ENCODE measurements around the gene RABGAP1L. TPM values are rescaled to one million over a fixed set of nuclear protein-coding genes. Genes with fewer than 3 reads are reported as not detected.
"Not testable (repeated sequence)": the region's sequence is repeated elsewhere in the genome, so short reads cannot be mapped to it uniquely, and the experiment has no call there.

RABGAP1L gene
- total RNA-seq, 2 donors from 2014 or later: 51.4 to 124 TPM

DNA sequence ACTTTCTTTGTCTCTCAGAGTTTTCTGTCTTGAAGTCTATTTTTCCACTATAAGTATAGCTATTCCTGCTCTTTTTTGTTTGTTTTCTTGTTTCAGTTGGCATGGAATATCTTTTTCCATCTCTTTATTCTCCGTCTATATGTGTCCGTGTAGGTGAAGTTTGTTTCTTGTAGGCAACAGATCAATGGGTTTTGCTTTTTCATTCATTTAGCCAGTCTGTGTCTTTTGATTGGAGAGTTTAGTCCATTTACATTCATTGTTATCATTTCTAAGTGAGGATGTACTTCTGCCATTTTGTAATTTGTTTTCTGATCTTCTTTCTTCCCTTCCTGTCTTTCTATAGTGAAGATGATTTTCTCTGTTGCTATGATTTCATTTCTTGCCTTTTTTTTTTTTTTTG lies 155.9 kb downstream of the RABGAP1L start:
- no peak overlapping the region for H3K4me3 ChIP-seq
- peaks cover 0 to 15% (median 0%) of the 10 kb centered on the region in 3 donors for H3K9me3 ChIP-seq
- no peaks in the 10 kb centered on the region for H3K27me3 ChIP-seq
- TF ChIP-seq, protein P1, sequence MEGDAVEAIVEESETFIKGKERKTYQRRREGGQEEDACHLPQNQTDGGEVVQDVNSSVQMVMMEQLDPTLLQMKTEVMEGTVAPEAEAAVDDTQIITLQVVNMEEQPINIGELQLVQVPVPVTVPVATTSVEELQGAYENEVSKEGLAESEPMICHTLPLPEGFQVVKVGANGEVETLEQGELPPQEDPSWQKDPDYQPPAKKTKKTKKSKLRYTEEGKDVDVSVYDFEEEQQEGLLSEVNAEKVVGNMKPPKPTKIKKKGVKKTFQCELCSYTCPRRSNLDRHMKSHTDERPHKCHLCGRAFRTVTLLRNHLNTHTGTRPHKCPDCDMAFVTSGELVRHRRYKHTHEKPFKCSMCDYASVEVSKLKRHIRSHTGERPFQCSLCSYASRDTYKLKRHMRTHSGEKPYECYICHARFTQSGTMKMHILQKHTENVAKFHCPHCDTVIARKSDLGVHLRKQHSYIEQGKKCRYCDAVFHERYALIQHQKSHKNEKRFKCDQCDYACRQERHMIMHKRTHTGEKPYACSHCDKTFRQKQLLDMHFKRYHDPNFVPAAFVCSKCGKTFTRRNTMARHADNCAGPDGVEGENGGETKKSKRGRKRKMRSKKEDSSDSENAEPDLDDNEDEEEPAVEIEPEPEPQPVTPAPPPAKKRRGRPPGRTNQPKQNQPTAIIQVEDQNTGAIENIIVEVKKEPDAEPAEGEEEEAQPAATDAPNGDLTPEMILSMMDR (IDR thresholded peaks at IDR 0.05): no peak
- TF ChIP-seq POLR2A (IDR thresholded peaks at IDR 0.05): no peak
- WGBS, 2 donors: 91 to 98% methylated on average over 2 of the region's 2 CpGs
- H3K36me3 ChIP-seq (replicated peaks in 1 of 2; ENCODE audit: insufficient read depth in 1 of 2, low read depth in 2 of 2): no peaks in the 10 kb centered on the region
- ATAC-seq (no peak), DNase-seq (no peak)
- no peaks in the 10 kb centered on the region for H3K4me1 ChIP-seq
- intact Hi-C loops (cut with DNase I): no loop called here
- no peak overlapping the region for H3K27ac ChIP-seq

DNA sequence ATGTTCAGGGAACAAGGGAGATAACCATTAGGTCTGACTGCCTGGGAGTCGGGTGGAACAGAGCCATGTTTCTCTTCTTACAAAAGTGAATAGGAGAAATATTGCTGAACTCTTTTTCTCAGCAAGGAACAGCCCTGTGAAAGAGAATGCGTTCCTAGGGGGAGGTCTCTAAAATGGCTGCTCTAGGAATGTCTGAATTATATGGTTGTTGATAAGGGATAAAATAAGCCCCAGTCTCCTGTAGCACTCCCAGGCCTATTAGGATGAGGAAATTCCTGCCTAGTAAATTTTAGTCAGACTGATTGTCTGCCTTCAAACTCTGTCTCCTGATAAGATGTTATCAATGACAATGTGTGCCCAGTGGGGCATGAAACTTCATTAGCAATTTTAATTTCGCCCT lies 161.6 kb downstream of the RABGAP1L start:
- H3K4me1 ChIP-seq; ATAC-seq; H3K27me3 ChIP-seq; H3K27ac ChIP-seq; DNase-seq; H3K4me3 ChIP-seq; intact Hi-C loops (cut with DNase I); H3K36me3 ChIP-seq (replicated peaks in 1 of 2; ENCODE audit: insufficient read depth in 1 of 2, low read depth in 2 of 2): not testable (repeated sequence)
- WGBS, 2 donors: 97 to 98% methylated on average over 3 of the region's 3 CpGs
- H3K9me3 ChIP-seq: peaks cover 0 to 15% (median 0%) of the 10 kb centered on the region in 3 donors

DNA sequence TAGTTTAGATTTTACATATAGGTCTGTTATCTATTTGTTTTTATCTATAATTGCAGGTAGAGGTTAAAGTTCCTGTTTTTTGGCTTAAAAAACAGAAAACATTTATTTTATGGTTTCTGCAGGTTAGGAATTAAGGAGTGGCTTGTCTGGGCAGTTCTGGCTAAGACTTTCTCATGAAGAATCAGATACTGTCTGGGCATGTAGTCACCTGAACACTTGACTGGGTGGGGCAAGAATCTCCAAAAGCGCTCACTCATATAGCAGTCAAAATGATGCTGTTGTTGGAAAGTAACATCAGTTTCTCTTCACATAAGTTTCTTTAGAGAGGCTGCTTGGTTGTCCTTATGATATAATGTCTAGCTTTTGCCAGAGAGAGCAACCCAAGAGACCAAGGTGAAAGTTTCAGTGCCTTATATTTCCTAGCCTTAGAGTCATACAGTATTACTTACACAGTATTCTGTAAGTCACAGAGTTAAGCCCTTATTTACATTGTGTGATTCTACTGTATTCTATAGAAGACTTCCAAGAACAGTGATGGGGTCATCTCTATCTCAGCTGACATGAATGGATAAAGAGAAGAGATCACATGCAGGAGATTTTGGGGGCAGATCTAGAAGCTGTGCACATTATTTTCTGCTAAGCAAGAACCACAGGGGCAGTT lies 163.0 kb downstream of the RABGAP1L start:
- TF ChIP-seq, protein P1 (IDR thresholded peaks at IDR 0.05): no peak
- TF ChIP-seq POLR2A (IDR thresholded peaks at IDR 0.05): no peak
- DNase-seq: no peak
- Histone ChIP-seq H3K27me3 (no peaks in the 10 kb centered on the region), H3K9me3 (peaks cover 0 to 16% (median 0%) of the 10 kb centered on the region in 3 donors), H3K4me3 (no peak overlapping the region), H3K27ac (no peak overlapping the region), H3K36me3 (replicated peaks in 1 of 2; ENCODE audit: insufficient read depth in 1 of 2, low read depth in 2 of 2) (no peaks in the 10 kb centered on the region), H3K4me1 (no peaks in the 10 kb centered on the region)
- intact Hi-C loops (cut with DNase I): no loop called here
- 83 to 95% methylated on average over 1 of the region's 1 CpG for WGBS, 2 donors
- no peak for ATAC-seq

DNA sequence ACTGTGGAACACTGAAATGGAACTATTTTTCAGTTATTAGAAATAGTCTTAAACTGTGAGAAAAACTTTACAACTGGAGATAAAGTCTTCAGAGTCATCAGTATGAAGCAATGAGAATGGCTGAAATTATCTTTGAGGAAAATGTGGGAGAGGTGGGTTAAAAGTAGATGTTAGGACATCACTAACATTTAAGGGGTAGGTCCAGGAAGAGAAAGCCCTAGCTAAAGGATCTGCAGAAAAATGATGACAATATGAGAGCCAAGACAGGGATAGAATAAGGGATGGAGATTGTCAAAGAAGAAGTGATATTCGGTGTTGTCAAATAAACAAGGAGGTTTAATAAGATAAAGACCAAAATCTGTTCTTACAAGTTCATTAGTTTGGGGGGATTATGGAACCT lies 165.2 kb downstream of the RABGAP1L start:
- TF ChIP-seq, protein P1 (IDR thresholded peaks at IDR 0.05): no peak
- no peak for TF ChIP-seq POLR2A (IDR thresholded peaks at IDR 0.05)
- 93 to 95% methylated on average over 1 of the region's 1 CpG for WGBS, 2 donors
- Histone ChIP-seq H3K36me3 (replicated peaks in 1 of 2; ENCODE audit: insufficient read depth in 1 of 2, low read depth in 2 of 2) (no peaks in the 10 kb centered on the region), H3K4me1 (no peaks in the 10 kb centered on the region), H3K27me3 (no peaks in the 10 kb centered on the region), H3K4me3 (no peak overlapping the region), H3K9me3 (peaks cover 0 to 16% (median 0%) of the 10 kb centered on the region in 3 donors), H3K27ac (no peak overlapping the region)
- intact Hi-C loops (cut with DNase I): no loop called here
- ATAC-seq: no peak
- DNase-seq: no peak

DNA sequence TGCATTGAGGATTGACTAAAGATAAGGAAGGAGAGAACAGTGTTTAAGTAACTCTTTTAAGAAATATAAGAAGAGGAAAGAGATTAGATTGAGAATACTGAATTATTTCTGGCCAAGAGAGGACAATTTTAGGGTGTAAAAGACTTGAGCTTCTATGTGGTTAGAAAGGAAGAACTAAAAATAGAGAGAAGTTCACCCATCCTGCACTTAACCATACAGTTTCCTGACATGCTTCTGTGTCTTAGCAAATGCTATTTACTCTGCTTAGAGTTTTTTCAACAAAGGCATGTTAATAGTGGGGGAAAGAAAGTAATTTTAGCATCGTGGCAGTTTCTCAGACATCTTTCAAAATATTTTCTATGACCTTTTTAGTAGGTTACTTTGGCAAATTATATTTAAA lies 165.6 kb downstream of the RABGAP1L start:
- TF ChIP-seq POLR2A (IDR thresholded peaks at IDR 0.05): no peak
- TF ChIP-seq, protein P1 (IDR thresholded peaks at IDR 0.05): no peak

More for the DNA sequence above, 165.6 kb downstream of the RABGAP1L start:
- intact Hi-C loops (cut with DNase I): no loop called here
- no peaks in the 10 kb centered on the region for H3K36me3 ChIP-seq (replicated peaks in 1 of 2; ENCODE audit: insufficient read depth in 1 of 2, low read depth in 2 of 2)
- no peak for ATAC-seq
- H3K27me3 ChIP-seq: no peaks in the 10 kb centered on the region
- H3K4me1 ChIP-seq: no peaks in the 10 kb centered on the region
- no peak overlapping the region for H3K4me3 ChIP-seq
- no peak for DNase-seq
- no peak overlapping the region for H3K27ac ChIP-seq
- WGBS, 2 donors: 53 to 69% methylated on average over 1 of the region's 1 CpG
- H3K9me3 ChIP-seq: peaks cover 0 to 16% (median 0%) of the 10 kb centered on the region in 3 donors

All from body of pancreas (tissue), 4 donors.